GM12891 (cell line): Measurements from ENCODE around the gene FARS2.

Experiments
- POLR2A ChIP-seq: IDR thresholded peaks from 2 replicates; pipeline ENCODE4 v1.6.1; 2011; ENCODE audit warnings: low read depth, low read length, control low read depth
- POLR2AphosphoS5 ChIP-seq: IDR thresholded peaks from 2 replicates; pipeline ENCODE4 v1.6.1; 2011; ENCODE audit warnings: low read depth, low read length, control low read depth
- SPI1 ChIP-seq: IDR thresholded peaks from 2 replicates; pipeline ENCODE4 v1.6.1; 2011; ENCODE audit warnings: low read depth, low read length, control low read depth
- TAF1 ChIP-seq: IDR thresholded peaks from 2 replicates; pipeline ENCODE4 v1.6.1; 2011; ENCODE audit warnings: low read depth, low read length, control low read depth

- TF ChIP-seq POLR2A (no peak), POLR2AphosphoS5 (no peak), SPI1 (no peak), TAF1 (no peak)
Observed at GRCh38 chr6:5378331-5378730, 117.0 kb downstream of the FARS2 start.
